ENCODE results near the gene RUNX3.

Gene RUNX3

DNA sequence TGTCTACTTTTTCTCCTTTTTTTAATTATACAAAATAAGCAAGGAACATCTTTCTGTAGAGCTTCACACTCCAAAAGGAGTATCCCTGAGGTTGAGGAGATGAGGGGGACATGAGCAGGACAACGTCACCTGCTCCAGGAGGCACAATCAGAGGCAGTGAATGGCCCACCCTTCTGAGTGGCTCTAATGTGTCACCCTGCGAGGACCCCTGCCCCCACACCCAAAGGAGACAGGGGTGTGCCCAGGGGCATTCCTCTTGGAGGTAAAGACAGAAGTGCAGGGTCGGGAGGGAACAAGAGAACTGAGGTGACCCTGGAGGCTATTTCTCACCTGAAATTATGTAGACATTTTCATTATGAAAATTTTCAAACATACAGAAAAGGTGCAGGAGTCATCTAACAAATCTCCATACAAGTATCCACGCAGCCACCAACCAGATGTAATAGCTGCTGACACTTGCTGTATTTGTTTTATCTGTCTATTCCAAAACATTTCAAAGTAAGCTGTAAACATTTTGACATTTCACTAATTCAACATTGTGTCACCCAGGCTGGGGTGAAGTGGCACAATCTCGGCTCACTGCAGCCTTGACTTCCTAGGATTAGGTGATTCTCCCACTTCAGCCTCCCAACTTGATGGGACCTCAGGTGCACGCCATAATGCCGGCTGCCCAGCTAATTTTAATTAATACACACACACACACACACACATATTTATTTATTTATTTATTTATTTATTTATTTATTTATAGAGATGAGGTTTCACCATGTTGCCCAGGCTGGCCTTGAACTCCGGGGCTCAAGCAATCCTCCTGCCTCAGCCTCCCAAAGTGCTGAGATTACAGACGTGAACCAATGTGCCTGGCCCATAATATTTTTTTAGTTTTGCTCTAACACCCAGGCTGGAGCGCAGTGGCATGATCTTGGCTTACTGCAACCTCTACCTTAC is 70.7 kb downstream of the RUNX3 start:
- DNase-seq, result no peak

DNA sequence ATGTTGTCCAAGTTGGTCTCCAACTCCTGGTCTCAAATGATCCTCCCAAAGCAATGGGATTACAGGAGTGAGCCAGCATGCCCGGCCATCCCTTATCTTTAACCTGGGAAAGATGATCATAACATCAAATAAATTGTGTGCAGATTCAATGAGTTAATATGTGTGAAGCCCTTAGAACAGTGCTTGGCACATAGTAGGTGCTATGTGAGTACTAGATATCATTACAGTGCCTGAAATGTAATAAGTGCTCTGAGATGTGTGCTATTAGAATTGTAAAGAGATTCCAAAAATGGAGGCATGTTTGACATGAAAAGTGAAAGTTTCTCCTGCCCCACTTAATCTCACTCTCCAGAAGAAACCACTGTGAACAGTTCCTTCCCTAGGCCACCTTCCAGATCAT is 71.8 kb downstream of the RUNX3 start:
- DNase-seq, result no peak

DNA sequence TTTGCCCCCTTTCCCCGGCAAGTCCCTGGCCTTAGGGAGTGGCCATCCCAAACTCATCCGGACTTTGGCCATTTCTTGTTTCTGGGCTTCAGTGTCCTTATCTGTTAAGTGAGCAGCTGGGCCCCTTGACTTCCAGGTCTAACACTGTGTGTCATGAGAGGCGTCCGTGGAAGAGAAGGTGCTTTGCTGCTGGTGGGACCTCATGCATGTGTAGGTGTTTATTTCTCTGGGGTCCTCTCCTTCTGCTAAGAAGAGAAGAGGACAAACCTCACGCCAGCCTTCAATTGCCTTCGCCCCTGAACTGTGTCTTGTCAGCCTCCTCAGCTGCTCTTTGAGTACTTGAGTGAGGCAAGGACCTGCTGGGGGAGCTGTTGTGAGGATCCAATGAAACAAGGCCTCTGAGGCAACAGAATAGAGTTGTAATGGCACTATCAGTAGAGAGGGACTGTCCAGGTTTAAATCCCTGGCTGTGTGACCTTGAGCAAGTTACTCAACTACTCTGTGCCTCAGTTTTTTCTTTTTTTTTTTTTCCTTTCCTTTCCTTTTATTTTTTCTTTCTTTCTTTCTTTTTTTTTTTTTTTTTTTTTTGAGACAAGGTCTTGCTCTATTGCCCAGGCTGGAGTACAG is 72.5 kb downstream of the RUNX3 start:
- peak; percentile 21 for DNase-seq

DNA sequence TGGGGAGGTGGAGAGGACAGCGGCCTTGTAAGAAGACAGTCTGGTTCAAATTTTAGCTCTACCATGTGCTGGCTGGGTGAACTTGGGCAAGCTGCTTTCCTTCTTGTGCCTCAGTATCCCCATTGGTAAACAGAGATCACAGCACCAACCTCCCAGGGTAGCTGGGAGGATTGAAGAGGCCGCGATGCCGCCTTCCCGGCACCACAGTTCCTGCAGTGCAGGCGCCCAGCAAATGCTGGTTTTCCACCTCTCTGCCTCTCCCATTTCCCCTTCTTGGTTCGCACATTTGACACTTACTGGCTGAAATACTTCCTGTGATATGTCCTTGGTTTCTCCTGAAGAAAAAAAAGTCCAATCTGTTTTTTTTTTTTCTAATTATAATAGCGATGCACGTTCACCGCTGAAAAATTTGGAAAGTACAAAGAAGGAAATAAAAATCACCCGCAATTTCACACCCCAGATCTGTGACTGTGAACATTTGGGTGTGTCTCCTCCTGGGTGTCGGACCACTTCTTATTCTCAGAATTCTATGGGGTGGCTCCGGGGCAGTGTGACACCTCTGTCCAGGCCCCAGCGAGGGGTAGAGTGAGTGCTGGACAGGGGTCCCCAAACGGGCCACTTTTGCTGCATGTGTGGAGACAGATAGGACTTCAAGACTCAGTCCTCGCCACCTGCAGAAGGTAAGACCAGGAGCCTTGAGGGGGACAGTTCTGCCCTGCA is 73.1 kb downstream of the RUNX3 start:
- DNase-seq, result peak; percentile 41

DNA sequence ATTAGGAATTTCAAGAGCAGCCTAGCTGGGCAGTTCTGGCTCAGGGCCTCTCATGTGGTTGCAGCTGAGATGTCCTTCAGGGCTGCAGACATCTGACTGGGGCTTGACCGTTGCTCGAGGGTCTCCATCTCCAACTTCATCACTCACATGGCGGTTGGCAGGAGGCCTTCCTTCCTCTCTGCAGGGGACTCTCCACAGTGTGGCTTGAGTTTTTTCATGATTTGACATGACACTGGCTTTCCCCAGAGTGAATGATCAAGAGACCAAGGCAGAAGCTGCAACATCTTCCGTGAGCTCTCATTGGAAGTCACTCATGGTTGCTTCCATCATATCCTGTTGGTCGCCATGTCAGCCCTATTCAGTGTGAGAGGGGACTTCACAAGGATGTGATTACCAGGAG is 74.6 kb downstream of the RUNX3 start:
- no peak for DNase-seq

DNA sequence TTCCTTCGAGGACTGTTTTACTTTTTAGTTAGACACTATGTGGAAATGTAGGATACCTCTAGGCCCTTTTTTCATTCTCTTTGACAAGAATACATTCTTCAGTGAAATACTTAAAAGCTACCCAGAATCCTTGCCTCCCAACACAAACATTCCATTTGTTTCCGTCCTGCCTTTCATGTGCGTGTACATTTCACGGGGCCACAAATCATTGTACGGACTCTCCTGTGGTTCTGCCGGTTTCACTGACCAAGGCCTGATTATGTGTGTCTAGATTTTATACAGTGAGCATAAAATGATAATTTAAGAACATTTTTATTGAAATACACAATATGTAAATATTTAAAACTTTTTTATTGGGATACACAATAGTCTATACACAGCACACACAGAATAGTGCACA is 76.4 kb downstream of the RUNX3 start:
- no peak for DNase-seq

DNA sequence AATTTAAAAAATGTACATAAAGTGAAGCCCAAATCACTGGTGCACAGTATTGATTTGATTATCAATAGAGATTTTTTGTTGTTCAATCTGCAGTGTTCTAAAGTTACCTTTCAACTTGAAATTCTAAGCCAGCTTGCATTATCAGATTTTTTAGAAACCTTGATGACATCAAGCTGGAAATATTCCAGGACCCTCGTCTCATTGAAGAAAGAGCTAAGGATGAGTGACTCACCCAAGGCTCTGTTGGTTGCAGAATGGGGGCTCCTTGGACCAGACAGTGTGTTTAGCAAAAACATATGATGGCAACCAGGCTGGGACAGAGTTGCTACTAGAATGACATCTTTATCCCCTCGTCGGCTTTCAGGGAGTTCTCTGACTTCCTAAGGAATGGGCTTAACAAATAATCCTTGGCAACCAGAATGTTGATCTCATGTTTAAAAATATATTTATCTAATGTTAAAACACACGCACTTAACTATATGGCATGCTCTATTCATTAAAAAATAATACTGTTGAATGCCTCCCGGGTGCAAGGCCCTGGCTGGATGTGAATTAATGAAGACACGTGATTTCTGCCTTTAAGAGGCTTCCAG is 79.7 kb downstream of the RUNX3 start:
- DNase-seq, result no peak

DNA sequence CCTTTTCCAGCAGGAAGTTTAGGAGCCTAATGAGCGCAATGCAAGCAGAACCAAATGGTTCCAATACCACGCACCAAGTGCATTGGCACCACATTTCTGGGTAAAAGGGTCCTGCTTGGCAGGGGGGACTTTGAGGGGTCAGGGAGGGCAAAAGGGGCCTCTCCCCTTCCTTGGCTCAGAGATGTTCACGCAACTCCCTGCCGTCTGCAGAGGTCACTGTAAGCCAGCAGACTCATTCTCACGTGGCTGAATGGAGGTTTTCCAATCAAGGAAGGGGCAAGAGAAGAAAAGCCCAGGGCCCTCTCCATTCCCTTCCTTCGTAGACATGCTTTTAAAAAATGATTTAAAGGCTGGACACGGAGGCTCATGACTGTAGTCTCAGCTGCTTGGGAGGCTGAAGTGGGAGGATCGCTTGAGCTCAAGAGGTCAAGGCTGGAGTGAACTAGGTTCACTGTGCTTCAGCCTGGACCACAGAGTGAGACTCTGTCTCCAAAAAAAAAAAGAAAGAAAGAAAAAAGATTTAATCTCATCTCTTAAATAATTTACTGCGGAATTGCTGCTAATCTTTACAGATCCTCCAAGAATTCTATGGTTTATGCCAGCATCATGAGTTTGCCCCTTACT is 80.3 kb downstream of the RUNX3 start:
- DNase-seq, result peak; percentile 22

Measured in CD4-positive, alpha-beta T cell treated with Interleukin-17A for 1 hour (primary cell).